ENCODE measurements around the gene RBBP4.

The RBBP4 gene

GRCh38 chr1:32684167-32684811, 33.3 kb downstream of the RBBP4 start:
- no peak overlapping the region for H3K27ac ChIP-seq (replicated peaks; ENCODE audit: low read length)
- H3K4me2 ChIP-seq (ENCODE audit: insufficient read depth, low read length, poor library complexity, severe bottlenecking): no peak overlapping the region
- H3K4me3 ChIP-seq (ENCODE audit: low read length in 2 of 2): no peak overlapping the region
- H3K18ac ChIP-seq (ENCODE audit: low read length): no peak overlapping the region
- no peaks in the 10 kb centered on the region for H3K27me3 ChIP-seq (ENCODE audit: control insufficient read depth in 3 of 3, insufficient read depth in 3 of 3, low read depth in 1 of 3, low read length in 3 of 3)
- no peak overlapping the region for H3K4ac ChIP-seq (ENCODE audit: low read length)
- H2BK120ac ChIP-seq (ENCODE audit: low read depth, low read length): no peak overlapping the region
- H2BK15ac ChIP-seq (ENCODE audit: low read length): no peak overlapping the region
- no peak overlapping the region for H4K8ac ChIP-seq (ENCODE audit: low read depth, low read length)
- no peak overlapping the region for H2AK5ac ChIP-seq (ENCODE audit: low read depth, low read length)
- H3K36me3 ChIP-seq (replicated peaks in 1 of 2; ENCODE audit: control insufficient read depth in 2 of 2, insufficient read depth in 2 of 2, low read length in 2 of 2): peaks cover 23 to 81% of the 10 kb centered on the region in 2 donors
- no peak overlapping the region for H4K91ac ChIP-seq (ENCODE audit: low read depth, low read length, poor library complexity)
- no peak overlapping the region for H3K14ac ChIP-seq (ENCODE audit: low read length)
- no peak overlapping the region for H3K23ac ChIP-seq (ENCODE audit: low read depth, low read length, poor library complexity)
- no peak overlapping the region for H2BK12ac ChIP-seq (ENCODE audit: low read length)
- no peak for DNase-seq (ENCODE audit: low spot score)
- H3K4me1 ChIP-seq (ENCODE audit: control insufficient read depth in 2 of 2, insufficient read depth in 1 of 2, low read depth in 1 of 2, low read length in 2 of 2): no peaks in the 10 kb centered on the region
- no peak overlapping the region for H2BK5ac ChIP-seq (ENCODE audit: low read length)
- no peak overlapping the region for H3K9ac ChIP-seq (ENCODE audit: low read depth, low read length, poor library complexity)
- H3K9me3 ChIP-seq (replicated peaks in 1 of 2; ENCODE audit: control insufficient read depth in 2 of 2, insufficient read depth in 1 of 2, low read depth in 1 of 2, low read length in 2 of 2): no peaks in the 10 kb centered on the region
- no peaks in the 10 kb centered on the region for H3K79me1 ChIP-seq (ENCODE audit: low read depth, low read length)
- H2AFZ ChIP-seq (ENCODE audit: low read length): no peak overlapping the region
- WGBS, 2 donors (ENCODE audit: extremely low coverage in 2 of 2, insufficient read length in 2 of 2, insufficient replicate concordance in 1 of 2): no CpG with 5 or more reads among the region's 2 CpGs

GRCh38 chr1:32685498-32685897, 34.5 kb downstream of the RBBP4 start:
- H3K4me1 ChIP-seq (ENCODE audit: control insufficient read depth in 2 of 2, insufficient read depth in 1 of 2, low read depth in 1 of 2, low read length in 2 of 2): no peaks in the 10 kb centered on the region
- peaks cover 20 to 69% of the 10 kb centered on the region in 2 donors for H3K36me3 ChIP-seq (replicated peaks in 1 of 2; ENCODE audit: control insufficient read depth in 2 of 2, insufficient read depth in 2 of 2, low read length in 2 of 2)
- no peaks in the 10 kb centered on the region for H3K27me3 ChIP-seq (ENCODE audit: control insufficient read depth in 3 of 3, insufficient read depth in 3 of 3, low read depth in 1 of 3, low read length in 3 of 3)

GRCh38 chr1:32686387-32686786, 35.4 kb downstream of the RBBP4 start:
- Histone ChIP-seq H3K4ac (ENCODE audit: low read length) (no peak overlapping the region), H3K18ac (ENCODE audit: low read length) (no peak overlapping the region), H2AFZ (ENCODE audit: low read length) (no peak overlapping the region), H3K4me1 (ENCODE audit: control insufficient read depth in 2 of 2, insufficient read depth in 1 of 2, low read depth in 1 of 2, low read length in 2 of 2) (no peaks in the 10 kb centered on the region), H2BK12ac (ENCODE audit: low read length) (no peak overlapping the region), H2BK120ac (ENCODE audit: low read depth, low read length) (no peak overlapping the region), H3K36me3 (replicated peaks in 1 of 2; ENCODE audit: control insufficient read depth in 2 of 2, insufficient read depth in 2 of 2, low read length in 2 of 2) (peaks cover 19 to 60% of the 10 kb centered on the region in 2 donors), H4K8ac (ENCODE audit: low read depth, low read length) (no peak overlapping the region), H3K9ac (ENCODE audit: low read depth, low read length, poor library complexity) (no peak overlapping the region), H3K4me2 (ENCODE audit: insufficient read depth, low read length, poor library complexity, severe bottlenecking) (no peak overlapping the region), H3K27me3 (ENCODE audit: control insufficient read depth in 3 of 3, insufficient read depth in 3 of 3, low read depth in 1 of 3, low read length in 3 of 3) (no peaks in the 10 kb centered on the region), H3K79me1 (ENCODE audit: low read depth, low read length) (no peaks in the 10 kb centered on the region), H3K4me3 (ENCODE audit: low read length in 2 of 2) (no peak overlapping the region), H2AK5ac (ENCODE audit: low read depth, low read length) (no peak overlapping the region), H3K9me3 (replicated peaks in 1 of 2; ENCODE audit: control insufficient read depth in 2 of 2, insufficient read depth in 1 of 2, low read depth in 1 of 2, low read length in 2 of 2) (no peaks in the 10 kb centered on the region), H4K91ac (ENCODE audit: low read depth, low read length, poor library complexity) (no peak overlapping the region), H2BK5ac (ENCODE audit: low read length) (no peak overlapping the region), H3K27ac (replicated peaks; ENCODE audit: low read length) (no peak overlapping the region), H3K14ac (ENCODE audit: low read length) (no peak overlapping the region), H3K23ac (ENCODE audit: low read depth, low read length, poor library complexity) (no peak overlapping the region), H2BK15ac (ENCODE audit: low read length) (no peak overlapping the region)
- DNase-seq (ENCODE audit: low spot score): no peak
- WGBS, 2 donors (ENCODE audit: extremely low coverage in 2 of 2, insufficient read length in 2 of 2, insufficient replicate concordance in 1 of 2): no CpG with 5 or more reads among the region's 2 CpGs

More at GRCh38 chr1:32685498-32685897, 34.5 kb downstream of the RBBP4 start:
- H3K4me3 ChIP-seq (ENCODE audit: low read length in 2 of 2): no peak overlapping the region
- H2BK15ac ChIP-seq (ENCODE audit: low read length): no peak overlapping the region
- no peak overlapping the region for H2AFZ ChIP-seq (ENCODE audit: low read length)
- no peak overlapping the region for H2BK12ac ChIP-seq (ENCODE audit: low read length)
- H3K4me2 ChIP-seq (ENCODE audit: insufficient read depth, low read length, poor library complexity, severe bottlenecking): no peak overlapping the region
- H3K18ac ChIP-seq (ENCODE audit: low read length): no peak overlapping the region
- H3K9me3 ChIP-seq (replicated peaks in 1 of 2; ENCODE audit: control insufficient read depth in 2 of 2, insufficient read depth in 1 of 2, low read depth in 1 of 2, low read length in 2 of 2): no peaks in the 10 kb centered on the region
- no peak overlapping the region for H3K4ac ChIP-seq (ENCODE audit: low read length)
- no peak overlapping the region for H2AK5ac ChIP-seq (ENCODE audit: low read depth, low read length)
- H3K27ac ChIP-seq (replicated peaks; ENCODE audit: low read length): no peak overlapping the region
- no peak overlapping the region for H2BK5ac ChIP-seq (ENCODE audit: low read length)
- DNase-seq (ENCODE audit: low spot score): no peak
- H2BK120ac ChIP-seq (ENCODE audit: low read depth, low read length): no peak overlapping the region
- WGBS, 2 donors (ENCODE audit: extremely low coverage in 2 of 2, insufficient read length in 2 of 2, insufficient replicate concordance in 1 of 2): no CpG with 5 or more reads among the region's 2 CpGs
- H4K8ac ChIP-seq (ENCODE audit: low read depth, low read length): no peak overlapping the region
- H3K9ac ChIP-seq (ENCODE audit: low read depth, low read length, poor library complexity): no peak overlapping the region
- H4K91ac ChIP-seq (ENCODE audit: low read depth, low read length, poor library complexity): no peak overlapping the region
- no peak overlapping the region for H3K14ac ChIP-seq (ENCODE audit: low read length)
- H3K23ac ChIP-seq (ENCODE audit: low read depth, low read length, poor library complexity): no peak overlapping the region
- no peaks in the 10 kb centered on the region for H3K79me1 ChIP-seq (ENCODE audit: low read depth, low read length)

DNA sequence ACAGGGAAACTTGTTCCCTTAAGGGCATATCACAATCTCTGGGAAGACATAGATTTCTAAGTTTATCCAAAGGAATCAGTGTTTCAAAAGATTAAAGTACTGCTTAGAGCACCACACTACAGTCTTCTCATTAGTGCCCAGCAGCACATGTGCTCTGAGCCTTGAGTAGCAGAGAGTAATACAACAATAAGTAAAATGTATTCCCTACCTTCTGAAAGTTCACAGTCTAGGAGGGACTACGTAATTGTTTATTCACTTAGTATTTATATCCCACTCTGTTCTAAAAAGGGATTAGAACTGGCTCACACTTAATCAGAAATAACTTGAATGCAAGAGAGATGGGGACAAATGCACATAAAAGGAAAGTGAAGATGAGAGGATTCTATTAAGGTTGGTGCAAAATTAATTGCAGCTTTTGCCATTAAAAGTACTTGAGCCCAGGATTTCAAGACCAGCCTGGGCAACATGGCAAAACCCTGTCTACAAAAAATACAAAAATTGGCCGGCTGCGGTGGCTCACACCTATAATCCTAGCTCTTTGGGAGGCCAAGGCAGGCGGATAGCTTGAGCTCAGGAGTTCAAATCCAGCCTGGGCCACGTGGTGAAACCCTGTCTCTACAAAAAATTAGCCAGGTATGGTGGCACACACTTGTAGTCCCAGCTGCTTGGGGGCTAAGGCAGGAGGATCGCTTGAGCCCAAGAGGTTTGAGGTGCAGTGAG, 42.6 kb downstream of the RBBP4 start:
- H3K4ac ChIP-seq (ENCODE audit: low read length): no peak overlapping the region
- no peak overlapping the region for H3K9ac ChIP-seq (ENCODE audit: low read depth, low read length, poor library complexity)
- no peak overlapping the region for H3K4me3 ChIP-seq (ENCODE audit: low read length in 2 of 2)
- no CpG with 5 or more reads among the region's 6 CpGs for WGBS, 2 donors (ENCODE audit: extremely low coverage in 2 of 2, insufficient read length in 2 of 2, insufficient replicate concordance in 1 of 2)
- no peaks in the 10 kb centered on the region for H3K27me3 ChIP-seq (ENCODE audit: control insufficient read depth in 3 of 3, insufficient read depth in 3 of 3, low read depth in 1 of 3, low read length in 3 of 3)
- no peak overlapping the region for H4K8ac ChIP-seq (ENCODE audit: low read depth, low read length)
- H2AK5ac ChIP-seq (ENCODE audit: low read depth, low read length): no peak overlapping the region
- H3K36me3 ChIP-seq (replicated peaks in 1 of 2; ENCODE audit: control insufficient read depth in 2 of 2, insufficient read depth in 2 of 2, low read length in 2 of 2): no peaks in the 10 kb centered on the region
- no peak overlapping the region for H3K4me2 ChIP-seq (ENCODE audit: insufficient read depth, low read length, poor library complexity, severe bottlenecking)
- no peak overlapping the region for H3K18ac ChIP-seq (ENCODE audit: low read length)
- H3K4me1 ChIP-seq (ENCODE audit: control insufficient read depth in 2 of 2, insufficient read depth in 1 of 2, low read depth in 1 of 2, low read length in 2 of 2): no peaks in the 10 kb centered on the region
- H4K91ac ChIP-seq (ENCODE audit: low read depth, low read length, poor library complexity): no peak overlapping the region
- no peaks in the 10 kb centered on the region for H3K9me3 ChIP-seq (replicated peaks in 1 of 2; ENCODE audit: control insufficient read depth in 2 of 2, insufficient read depth in 1 of 2, low read depth in 1 of 2, low read length in 2 of 2)
- no peak overlapping the region for H2BK120ac ChIP-seq (ENCODE audit: low read depth, low read length)
- H2BK5ac ChIP-seq (ENCODE audit: low read length): no peak overlapping the region
- H2BK15ac ChIP-seq (ENCODE audit: low read length): no peak overlapping the region
- H2BK12ac ChIP-seq (ENCODE audit: low read length): no peak overlapping the region
- no peak overlapping the region for H2AFZ ChIP-seq (ENCODE audit: low read length)
- H3K23ac ChIP-seq (ENCODE audit: low read depth, low read length, poor library complexity): no peak overlapping the region
- H3K79me1 ChIP-seq (ENCODE audit: low read depth, low read length): no peaks in the 10 kb centered on the region
- H3K27ac ChIP-seq (replicated peaks; ENCODE audit: low read length): no peak overlapping the region
- no peak overlapping the region for H3K14ac ChIP-seq (ENCODE audit: low read length)
- no peak for DNase-seq (ENCODE audit: low spot score)
